ENCODE measurements around the gene TBC1D10A. TPM values are rescaled to one million over a fixed set of nuclear protein-coding genes. Genes with fewer than 3 reads are reported as not detected.

TBC1D10A gene
- total RNA-seq, 1 donor from 2014 or later: 12.6 TPM

DNA sequence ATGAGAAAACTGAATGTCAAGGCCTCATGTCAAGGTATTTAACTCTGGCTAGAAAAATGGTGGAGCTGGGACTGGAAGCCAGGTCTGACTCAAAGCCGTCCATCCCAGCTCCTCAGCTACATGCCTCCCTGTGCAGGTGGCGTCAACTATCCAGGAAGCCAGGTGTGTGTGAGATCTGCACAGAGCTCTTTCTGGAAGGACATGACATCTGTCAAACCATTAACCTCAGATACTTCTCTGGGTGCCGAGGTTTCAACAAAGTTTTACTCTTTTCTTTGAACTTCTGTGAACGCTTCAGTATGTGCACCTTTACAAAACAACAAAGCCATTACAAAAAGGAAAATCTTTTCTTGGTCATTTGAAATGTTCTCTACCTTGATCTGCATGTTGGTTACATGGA lies 30.4 kb downstream of the TBC1D10A start:
- no peak for DNase-seq (ENCODE audit: extremely low spot score, unreplicated experiment)
- H3K4me1 Mint-ChIP-seq (ENCODE audit: unreplicated experiment): peaks cover 7% of the 10 kb centered on the region
- TF ChIP-seq, protein P1, sequence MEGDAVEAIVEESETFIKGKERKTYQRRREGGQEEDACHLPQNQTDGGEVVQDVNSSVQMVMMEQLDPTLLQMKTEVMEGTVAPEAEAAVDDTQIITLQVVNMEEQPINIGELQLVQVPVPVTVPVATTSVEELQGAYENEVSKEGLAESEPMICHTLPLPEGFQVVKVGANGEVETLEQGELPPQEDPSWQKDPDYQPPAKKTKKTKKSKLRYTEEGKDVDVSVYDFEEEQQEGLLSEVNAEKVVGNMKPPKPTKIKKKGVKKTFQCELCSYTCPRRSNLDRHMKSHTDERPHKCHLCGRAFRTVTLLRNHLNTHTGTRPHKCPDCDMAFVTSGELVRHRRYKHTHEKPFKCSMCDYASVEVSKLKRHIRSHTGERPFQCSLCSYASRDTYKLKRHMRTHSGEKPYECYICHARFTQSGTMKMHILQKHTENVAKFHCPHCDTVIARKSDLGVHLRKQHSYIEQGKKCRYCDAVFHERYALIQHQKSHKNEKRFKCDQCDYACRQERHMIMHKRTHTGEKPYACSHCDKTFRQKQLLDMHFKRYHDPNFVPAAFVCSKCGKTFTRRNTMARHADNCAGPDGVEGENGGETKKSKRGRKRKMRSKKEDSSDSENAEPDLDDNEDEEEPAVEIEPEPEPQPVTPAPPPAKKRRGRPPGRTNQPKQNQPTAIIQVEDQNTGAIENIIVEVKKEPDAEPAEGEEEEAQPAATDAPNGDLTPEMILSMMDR (IDR thresholded peaks at IDR 0.05): no peak
- H3K9me3 Mint-ChIP-seq (ENCODE audit: unreplicated experiment): no peaks in the 10 kb centered on the region
- no peak overlapping the region for H3K4me3 Mint-ChIP-seq (ENCODE audit: unreplicated experiment)
- H3K36me3 Mint-ChIP-seq (ENCODE audit: unreplicated experiment): peaks cover 22% of the 10 kb centered on the region
- no peaks in the 10 kb centered on the region for H3K27me3 Mint-ChIP-seq (ENCODE audit: unreplicated experiment)
- H3K27ac Mint-ChIP-seq (ENCODE audit: unreplicated experiment): no peak overlapping the region

DNA sequence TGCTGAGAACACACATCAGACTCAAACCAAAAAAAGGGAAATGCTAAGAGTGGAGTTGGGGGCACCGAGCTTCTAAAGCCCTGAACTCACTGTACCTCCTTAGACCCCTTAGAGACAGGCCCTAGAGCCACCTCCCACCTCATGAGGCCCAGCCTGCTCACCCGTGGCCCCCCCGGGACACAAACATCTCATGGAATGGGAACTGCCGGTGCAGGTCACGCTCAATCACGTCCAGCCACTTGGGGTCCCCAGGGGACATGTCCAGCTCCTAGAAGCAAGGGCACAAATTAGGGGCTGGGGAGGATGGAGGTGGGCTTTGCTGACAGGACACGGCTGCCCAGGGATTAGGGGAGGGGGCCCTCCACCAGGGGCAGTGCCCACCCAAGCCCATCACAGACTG lies 31.2 kb downstream of the TBC1D10A start:
- H3K4me3 Mint-ChIP-seq (ENCODE audit: unreplicated experiment): no peak overlapping the region
- peaks cover 13% of the 10 kb centered on the region for H3K4me1 Mint-ChIP-seq (ENCODE audit: unreplicated experiment)
- DNase-seq (ENCODE audit: extremely low spot score, unreplicated experiment): no peak
- peaks cover 22% of the 10 kb centered on the region for H3K36me3 Mint-ChIP-seq (ENCODE audit: unreplicated experiment)
- H3K27ac Mint-ChIP-seq (ENCODE audit: unreplicated experiment): no peak overlapping the region
- H3K27me3 Mint-ChIP-seq (ENCODE audit: unreplicated experiment): no peaks in the 10 kb centered on the region
- no peaks in the 10 kb centered on the region for H3K9me3 Mint-ChIP-seq (ENCODE audit: unreplicated experiment)
- TF ChIP-seq, protein P1 (IDR thresholded peaks at IDR 0.05): no peak

DNA sequence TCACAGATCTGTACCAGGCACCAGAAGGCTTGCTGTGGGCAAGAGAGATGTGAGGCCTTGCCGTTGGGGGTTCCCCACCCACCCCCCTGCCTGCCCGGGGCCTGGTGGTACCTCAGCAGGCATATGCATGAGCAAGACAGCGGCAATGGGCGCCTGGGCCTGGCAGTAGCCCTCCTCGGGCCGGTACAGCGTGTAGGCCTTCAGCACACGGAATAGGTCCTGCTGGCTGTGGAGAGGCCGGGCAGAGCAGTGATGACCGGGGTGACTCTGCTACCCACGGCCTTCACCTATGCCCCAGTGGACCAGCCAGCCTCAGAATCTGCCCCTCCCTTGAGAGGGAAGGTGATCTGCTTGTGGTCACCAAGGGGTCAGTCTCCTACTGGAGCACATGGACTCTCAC lies 31.9 kb downstream of the TBC1D10A start:
- Mint-ChIP-seq H3K27ac (ENCODE audit: unreplicated experiment) (no peak overlapping the region), H3K36me3 (ENCODE audit: unreplicated experiment) (peaks cover 22% of the 10 kb centered on the region), H3K9me3 (ENCODE audit: unreplicated experiment) (no peaks in the 10 kb centered on the region), H3K4me3 (ENCODE audit: unreplicated experiment) (no peak overlapping the region), H3K4me1 (ENCODE audit: unreplicated experiment) (peaks cover 20% of the 10 kb centered on the region), H3K27me3 (ENCODE audit: unreplicated experiment) (no peaks in the 10 kb centered on the region)
- DNase-seq (ENCODE audit: extremely low spot score, unreplicated experiment): no peak
- TF ChIP-seq, protein P1 (IDR thresholded peaks at IDR 0.05): no peak

DNA sequence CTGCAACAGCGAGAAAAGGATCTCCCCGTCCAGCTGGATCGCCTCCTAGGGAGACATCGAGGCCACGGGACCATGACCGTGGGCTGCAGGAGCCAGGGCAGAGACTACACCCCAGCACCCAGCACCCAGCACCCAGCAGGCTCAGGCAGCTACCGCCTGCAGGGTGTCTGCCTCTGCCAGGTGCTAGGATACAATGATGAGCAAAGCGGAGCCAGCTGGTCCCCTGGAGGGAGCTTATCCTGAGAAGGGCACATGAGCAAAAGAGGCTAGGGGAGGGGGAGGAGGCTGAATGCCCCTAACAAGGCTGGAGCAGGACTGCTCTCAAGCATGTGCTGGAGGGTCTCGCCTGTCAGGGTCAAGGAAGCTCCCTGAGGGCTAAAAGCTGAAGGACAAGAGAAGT lies 32.7 kb downstream of the TBC1D10A start:
- H3K4me3 Mint-ChIP-seq (ENCODE audit: unreplicated experiment): no peak overlapping the region
- no peaks in the 10 kb centered on the region for H3K27me3 Mint-ChIP-seq (ENCODE audit: unreplicated experiment)
- H3K4me1 Mint-ChIP-seq (ENCODE audit: unreplicated experiment): peaks cover 22% of the 10 kb centered on the region
- no peak overlapping the region for H3K27ac Mint-ChIP-seq (ENCODE audit: unreplicated experiment)
- no peak for DNase-seq (ENCODE audit: extremely low spot score, unreplicated experiment)
- TF ChIP-seq, protein P1 (IDR thresholded peaks at IDR 0.05): no peak
- peaks cover 21% of the 10 kb centered on the region for H3K36me3 Mint-ChIP-seq (ENCODE audit: unreplicated experiment)
- no peaks in the 10 kb centered on the region for H3K9me3 Mint-ChIP-seq (ENCODE audit: unreplicated experiment)

DNA sequence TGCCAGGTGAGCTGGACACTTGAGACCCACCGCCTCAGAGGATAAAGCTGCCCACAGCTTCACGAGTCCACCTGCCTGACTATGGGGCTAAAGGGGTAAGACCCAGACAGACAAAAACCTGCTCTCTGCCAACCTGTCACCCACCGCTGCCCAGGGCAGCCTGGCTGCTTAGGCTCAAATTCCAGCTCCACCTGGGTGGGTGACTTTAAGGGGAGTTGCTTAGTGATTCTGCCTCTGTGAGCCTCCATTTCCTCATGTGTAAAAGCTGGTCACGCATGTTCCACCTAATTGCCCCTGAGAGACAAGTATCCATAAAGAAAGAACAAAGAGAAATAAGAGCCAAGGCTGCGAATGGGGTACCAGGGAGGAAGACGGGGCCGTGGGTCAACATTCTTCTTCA lies 33.7 kb downstream of the TBC1D10A start:
- H3K36me3 Mint-ChIP-seq (ENCODE audit: unreplicated experiment): peaks cover 16% of the 10 kb centered on the region
- H3K9me3 Mint-ChIP-seq (ENCODE audit: unreplicated experiment): no peaks in the 10 kb centered on the region
- H3K27me3 Mint-ChIP-seq (ENCODE audit: unreplicated experiment): no peaks in the 10 kb centered on the region
- DNase-seq (ENCODE audit: extremely low spot score, unreplicated experiment): no peak
- TF ChIP-seq, protein P1 (IDR thresholded peaks at IDR 0.05): no peak
- H3K4me3 Mint-ChIP-seq (ENCODE audit: unreplicated experiment): no peak overlapping the region
- H3K4me1 Mint-ChIP-seq (ENCODE audit: unreplicated experiment): peaks cover 28% of the 10 kb centered on the region
- H3K27ac Mint-ChIP-seq (ENCODE audit: unreplicated experiment): no peak overlapping the region

Measured in osteocyte (in vitro differentiated cells).